HG03469 (cell line): ENCODE data around the gene DBNL.

Experiments used
- ATAC-seq: cut with Tn5 transposase; IDR thresholded peaks from one replicate; pipeline ENCODE4 v1.9.1; 2021; ENCODE audit warnings: mild to moderate bottlenecking, moderate library complexity, moderate number of reproducible peaks; ENCODE audit not compliant: unreplicated experiment

The DBNL gene

DNA sequence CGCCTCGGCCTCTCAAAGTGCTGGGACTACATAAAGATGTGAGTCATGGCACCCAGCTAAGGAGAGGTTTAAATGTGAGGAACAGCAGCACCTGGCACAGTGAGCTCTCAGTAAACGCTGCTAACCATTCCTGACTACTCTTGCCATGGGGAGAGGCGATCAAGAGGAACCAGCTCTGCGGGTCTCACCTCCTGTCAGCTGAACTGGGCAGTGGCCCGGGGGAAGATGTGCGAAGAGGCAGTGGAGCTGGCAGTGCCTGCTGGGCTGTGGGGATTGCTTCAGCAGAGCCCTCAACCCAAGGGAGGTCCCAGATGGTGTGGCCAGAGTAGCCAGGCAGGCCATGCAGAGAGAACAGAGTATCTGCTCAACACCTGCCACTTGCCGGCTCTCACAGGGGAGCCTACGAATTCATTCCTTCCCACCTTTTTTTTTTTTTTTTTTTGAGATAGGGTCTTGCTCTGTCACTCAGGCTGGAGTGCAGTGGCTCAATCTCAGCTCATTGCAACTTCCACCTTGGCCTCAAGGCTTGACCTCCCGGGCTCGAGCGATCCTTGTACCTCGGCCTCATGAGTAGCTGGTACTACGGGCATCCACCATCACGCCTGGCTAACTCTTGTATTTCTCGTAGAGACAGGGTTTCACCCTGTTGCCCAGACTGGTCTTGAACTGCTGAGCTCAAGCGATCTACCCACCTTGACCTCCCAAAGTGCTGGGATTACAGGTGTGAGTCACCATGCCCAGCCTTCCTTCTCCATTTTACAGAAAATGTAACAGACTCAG, 31.0 kb downstream of the DBNL start:
- no peak for ATAC-seq

DNA sequence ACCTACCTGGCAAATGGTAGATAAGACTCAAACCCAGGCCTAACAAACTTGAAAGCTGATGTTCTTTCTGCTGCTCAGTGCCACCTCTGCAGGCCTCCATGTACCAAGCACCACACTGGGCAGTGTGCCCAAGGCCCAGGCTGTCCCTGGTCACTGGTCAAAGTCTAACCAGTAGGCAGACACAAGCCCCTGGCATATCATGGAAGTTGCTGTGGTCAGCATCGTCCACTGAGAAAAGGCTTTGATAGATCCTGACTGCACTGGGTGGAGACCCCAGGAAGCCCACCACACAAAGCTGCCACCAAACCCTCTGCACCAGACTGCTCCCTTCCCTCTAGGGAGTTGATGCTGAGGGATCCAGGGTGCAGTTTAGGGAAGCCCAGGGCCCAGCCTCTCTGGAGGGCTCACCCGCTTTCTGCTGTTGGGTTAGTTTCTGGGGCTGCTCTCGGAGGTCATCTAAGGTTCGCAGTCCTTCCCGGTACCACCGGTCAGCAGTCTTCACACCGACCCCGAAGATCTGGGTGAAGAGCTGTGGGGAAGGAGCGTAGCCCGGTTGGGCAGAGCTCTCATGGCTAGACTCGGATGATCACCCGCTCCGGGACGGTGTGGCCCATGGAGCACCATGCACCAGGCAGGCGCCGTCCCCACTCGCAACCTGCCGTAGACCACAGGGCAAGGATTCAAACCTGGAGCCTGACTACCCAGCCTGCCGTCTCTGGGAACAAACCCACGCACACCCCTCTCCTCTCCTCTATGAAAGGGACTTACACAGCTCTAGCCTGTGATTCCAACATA, 31.8 kb downstream of the DBNL start:
- no peak for ATAC-seq

DNA sequence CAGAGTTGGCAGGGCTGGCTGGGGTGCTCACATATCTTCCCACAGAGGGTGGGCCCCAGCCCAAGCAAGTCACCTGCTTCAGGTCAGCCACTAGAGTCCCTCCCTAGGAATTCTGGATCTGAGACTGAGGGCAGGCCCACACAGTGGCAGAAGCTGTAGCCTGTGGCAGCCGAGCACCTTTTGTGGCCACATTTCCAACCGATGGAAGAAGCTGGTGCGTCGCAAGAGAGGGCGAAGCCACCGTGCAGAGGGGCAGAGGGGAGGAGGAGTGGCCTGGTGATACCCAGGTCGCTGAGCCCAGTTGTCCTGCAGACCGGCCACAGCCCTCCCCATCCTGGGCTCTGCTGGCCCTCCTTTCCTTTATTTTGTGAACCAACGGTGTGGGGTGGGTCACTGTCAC, 32.6 kb downstream of the DBNL start:
- ATAC-seq: no peak

DNA sequence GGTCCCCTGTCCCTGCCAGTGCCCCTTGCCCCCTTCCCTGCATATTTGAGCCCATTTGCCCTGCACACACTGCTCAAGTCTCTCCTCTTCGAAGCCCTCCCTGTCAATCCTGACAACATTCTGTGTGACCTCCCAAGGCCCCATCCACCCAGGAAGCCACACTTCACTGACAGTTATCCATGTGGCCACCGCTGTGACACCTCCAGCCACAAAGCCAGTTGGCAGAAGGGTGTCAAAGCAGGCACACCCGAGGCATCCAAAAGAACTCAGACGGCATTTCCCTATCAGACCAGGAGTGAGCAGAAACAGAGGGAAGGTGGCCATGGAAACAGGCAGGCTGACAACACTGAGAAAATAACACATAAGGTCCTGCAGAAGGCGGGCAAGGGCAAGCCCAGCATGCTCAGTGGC, 33.2 kb downstream of the DBNL start:
- ATAC-seq: no peak

DNA sequence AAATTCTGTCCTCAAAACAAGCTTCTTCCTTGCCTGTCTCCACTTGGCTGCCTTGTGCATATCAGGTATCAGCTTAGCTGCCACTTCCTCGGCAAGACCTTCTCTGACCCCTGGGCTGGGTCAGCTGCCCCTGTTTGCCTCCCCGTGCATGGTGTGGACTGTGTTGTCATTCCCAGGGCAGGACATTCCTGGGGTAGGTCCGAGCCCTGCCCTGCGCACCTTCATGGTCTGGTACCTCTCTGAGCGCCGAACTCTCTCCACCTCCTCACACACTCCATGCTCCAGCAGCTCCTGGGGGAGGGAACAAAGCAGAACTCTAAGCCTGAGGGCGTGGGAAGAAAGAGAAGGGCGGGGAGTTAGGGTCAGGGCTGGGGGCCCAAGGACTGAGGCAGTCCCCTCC, 34.0 kb downstream of the DBNL start:
- ATAC-seq: no peak

DNA sequence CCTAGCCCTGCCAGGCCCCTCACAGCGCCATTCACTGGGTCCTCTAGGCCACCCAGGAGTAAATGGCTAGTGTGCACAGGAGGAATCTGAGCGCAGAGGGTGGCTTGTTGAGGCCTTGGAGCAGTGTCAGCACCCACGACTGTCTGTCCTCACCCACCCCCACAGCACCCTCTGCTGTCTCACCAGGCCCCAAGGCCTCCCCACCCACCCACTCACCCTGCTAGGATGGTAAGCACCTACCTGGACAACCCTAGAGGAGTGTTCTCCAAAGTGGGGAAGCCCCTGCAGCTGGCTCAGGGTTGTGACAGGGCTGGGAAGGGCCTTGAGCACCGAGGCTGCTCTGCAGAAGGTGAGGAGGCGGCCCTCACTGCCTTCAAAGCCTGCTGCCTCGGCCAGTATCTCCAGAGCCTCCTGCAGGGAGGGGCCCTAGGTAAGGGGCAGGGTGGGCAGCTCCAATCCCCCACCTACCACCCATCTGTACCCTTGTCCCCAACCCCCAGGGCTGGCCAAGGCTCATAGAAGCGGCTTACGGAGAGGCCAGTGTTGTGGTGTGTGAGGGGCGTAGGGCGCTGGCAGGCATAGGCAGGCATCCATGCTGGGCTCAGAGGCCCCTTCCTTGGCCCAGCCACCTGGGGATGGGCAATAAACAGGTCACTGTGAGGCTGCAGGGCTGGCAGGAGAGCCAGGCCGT, 35.0 kb downstream of the DBNL start:
- ATAC-seq: no peak

DNA sequence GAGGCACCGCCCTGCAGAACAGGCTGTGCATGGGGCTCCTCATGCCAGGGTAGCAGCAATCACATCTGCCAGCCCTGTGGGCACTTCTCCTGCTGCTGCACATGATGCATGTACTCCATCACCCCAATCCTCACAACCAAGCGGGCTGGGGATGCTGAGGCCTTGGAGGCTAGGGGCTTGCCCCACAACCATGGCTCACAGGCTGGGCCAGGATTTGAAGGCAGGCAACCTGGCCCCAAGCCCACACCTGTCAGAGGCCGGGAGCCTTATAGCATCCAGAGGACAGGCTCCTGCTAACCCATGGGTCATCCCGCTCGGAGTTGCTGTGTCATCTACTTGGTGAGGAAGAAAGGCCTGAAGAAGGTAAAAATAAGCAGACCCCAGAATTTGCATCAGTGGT, 35.6 kb downstream of the DBNL start:
- no peak for ATAC-seq

DNA sequence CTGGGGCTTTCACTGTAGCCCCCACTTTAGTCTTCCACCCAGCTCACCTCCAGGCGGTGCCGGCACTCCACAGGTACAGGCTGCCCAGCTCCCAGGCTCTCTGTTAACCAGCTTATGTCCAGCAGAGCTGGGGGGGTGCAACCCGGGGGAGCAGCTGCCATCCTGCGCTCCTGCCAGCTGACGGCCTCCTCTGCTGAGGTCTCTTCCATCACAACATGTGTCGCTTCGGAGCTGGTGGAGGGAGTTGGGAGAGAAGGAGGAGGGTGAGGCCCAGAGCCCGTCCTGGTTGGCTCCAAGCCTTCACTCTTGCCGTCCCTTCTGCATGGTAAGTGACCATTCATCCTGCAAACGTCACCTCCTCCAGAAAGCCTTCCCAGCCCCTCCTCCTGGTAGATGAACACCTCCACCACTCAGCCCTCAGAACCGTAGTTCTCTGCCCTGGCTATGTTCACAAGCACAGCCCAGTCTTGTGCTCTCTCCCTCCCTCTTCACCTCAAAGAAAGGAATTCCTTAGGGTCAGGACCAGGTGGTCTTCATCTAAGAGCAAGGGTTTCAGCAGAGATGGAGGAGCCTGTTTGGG, 36.3 kb downstream of the DBNL start:
- ATAC-seq: no peak

DNA sequence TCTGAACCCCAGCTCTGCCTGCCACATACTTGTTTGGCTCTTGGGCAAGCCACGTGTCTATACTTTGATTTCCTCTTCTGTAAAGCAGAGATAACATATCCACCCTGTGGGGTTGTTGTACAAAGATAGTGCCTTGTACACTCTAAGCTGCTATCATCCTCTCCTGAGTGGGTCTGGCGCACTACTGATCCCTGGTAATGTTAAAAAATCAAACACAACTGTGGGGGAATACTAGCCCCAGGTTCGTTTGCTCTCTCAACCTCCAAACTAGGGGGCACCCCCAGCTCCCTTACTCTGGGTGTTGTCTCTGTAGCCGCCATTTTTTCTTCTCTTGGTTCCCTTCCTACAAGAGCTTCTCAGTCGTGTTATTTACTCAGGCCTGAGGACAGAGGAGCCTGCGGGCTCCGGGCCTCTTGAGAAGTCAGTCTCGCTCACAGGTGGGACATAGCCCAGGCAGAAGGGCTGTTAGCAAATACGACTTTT, 36.8 kb downstream of the DBNL start:
- ATAC-seq: no peak

DNA sequence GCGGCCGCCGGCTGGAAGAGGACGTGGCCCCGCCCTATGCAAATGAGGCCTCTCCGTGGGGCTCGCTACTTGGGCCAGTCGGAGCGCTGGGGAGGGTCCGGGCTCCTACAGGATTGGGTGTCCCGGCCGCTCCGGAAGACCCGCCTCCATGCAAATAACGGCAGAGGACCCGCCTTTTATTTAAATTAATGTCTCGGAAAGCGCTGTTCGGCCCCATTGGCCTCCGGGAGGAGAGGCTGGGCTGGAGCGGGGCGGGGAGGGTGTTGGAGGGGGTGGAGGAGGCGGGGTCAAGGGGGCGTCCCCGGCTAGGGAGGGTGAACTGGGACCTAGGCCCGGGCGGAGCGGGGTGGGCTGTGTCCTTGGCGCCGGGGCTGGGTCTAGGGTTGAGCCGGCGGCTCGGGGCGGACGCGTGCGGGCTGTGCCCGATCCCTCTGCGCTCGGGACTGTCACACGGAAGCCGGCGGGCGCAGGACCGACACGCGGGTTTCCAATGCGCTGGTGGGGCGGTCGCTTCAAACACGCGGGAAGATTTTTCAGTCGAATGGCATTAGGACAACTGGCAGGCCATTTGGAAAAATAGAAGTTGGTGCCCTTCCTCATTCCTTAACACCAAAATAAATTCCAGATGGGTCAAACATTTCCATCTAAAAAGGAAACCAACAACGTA, 38.2 kb downstream of the DBNL start:
- ATAC-seq: peak; percentile 72

DNA sequence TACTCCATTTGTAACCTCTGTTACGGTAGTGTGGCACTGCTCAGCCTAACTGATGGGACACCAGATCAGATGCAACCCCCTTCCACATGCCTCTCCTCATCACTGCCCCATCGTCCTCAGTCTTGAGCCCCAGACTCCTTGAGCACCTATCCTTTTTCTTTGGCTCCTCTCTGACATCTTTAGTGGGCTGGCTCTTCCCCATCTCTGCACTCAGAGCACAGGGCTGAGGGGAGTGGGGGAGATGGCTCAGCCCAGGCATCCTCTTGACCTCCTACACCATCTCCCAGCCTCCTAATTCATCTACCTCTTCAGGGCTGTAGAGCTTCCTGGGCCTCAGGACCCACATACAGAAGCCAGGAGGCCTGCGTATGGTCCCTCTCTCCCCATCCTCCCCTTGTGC, 39.3 kb downstream of the DBNL start:
- no peak for ATAC-seq

DNA sequence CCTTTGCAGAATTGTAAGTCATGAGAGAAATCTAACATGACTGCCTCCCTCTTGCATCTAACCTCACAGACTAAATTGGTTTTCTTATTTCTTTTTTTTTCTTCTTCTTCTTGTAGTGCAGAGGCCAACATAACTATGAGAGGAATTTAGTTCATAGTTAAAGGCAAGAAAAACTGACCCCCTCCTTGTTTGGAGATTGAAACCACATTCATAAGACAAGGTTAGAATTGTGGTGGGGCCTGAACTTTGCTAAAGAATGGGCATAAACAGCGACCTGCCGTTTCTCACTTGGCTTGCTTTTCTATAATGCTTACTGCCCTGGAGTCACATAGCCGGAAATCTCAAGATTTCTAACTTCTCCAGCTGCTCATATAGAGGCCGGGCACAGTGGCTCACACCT, 40.2 kb downstream of the DBNL start:
- ATAC-seq: no peak

DNA sequence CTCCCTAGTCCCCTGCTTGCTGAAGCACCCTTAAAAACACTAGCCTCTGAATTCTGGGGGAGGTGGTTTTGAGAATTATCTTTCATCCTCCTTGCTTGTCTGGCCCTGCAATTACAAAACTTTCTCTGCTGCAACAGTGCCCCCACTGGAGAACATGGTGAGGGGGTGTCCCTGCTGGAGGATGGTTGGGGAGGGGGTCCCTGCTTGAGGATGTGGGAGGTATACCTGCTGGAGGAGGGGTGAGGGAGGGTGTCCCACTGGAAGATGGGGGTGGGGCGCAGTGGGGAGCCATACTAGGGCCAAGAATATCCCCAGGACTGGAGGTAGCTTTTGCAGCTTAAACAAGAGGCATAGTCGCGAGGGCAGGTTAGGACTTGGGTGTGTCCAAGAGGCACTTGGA, 41.0 kb downstream of the DBNL start:
- no peak for ATAC-seq

DNA sequence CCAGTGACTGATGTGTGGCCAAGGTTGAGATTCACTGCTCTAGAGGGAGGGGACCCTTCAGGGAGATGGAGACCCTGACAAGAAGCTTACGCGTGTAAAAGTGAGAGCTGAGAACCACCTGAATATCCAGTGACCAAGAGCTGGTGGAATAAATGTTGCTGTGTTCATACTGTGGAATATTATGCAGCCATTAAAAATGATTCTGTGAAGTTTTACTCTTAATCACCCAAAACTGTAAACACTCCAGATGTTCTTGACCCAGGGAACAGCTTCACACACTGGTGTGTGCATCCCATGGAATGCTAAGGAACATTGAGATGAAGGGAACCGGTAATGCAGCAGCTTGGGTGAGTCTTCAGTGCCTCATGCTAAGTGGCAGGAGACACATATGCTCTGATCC, 42.1 kb downstream of the DBNL start:
- ATAC-seq: no peak

DNA sequence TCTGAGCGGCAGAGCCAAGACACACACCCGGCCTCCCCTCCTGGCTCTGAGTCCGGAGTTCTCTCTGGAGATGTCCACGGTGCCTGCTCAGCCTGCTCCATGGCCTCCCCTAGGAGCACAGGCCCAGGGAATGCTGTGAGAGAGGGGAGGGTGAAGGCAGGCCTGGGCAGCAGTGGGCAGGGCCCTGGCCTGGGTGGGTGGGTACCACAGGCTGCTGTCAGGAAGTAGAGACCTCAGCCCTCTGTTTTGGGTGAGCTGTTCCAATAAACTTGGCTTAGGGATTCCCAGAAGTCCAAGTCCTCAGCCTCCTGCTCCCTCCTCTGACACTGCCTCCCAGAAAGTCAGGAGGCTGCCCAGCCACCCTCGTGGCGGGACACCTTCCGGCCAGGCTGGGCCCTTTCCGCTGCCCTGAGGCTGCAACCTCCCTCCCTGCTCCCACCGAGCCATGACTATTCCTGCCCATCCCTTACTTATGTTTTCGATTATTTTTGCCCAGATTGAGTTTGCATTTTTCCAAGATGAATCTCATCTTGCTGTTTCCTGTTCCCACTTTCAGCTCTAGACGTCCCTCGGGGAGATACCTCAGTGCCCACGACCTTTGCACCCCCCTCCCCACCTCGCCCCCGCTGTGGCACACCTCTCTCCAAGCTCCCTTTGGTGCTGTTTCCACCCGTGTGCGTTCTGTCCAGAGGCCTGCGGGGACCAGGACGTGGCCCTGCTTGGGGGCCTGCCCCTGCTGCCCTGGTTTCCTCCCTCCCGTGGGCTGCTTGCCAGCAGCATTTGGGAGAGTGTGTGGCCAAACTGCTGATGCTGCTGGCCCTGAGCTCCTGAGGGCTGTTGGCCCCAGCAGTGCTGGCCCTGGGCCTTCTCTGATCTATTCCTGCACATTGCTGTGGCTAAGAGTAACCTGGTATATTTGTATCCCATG, 43.7 kb downstream of the DBNL start:
- no peak for ATAC-seq

DNA sequence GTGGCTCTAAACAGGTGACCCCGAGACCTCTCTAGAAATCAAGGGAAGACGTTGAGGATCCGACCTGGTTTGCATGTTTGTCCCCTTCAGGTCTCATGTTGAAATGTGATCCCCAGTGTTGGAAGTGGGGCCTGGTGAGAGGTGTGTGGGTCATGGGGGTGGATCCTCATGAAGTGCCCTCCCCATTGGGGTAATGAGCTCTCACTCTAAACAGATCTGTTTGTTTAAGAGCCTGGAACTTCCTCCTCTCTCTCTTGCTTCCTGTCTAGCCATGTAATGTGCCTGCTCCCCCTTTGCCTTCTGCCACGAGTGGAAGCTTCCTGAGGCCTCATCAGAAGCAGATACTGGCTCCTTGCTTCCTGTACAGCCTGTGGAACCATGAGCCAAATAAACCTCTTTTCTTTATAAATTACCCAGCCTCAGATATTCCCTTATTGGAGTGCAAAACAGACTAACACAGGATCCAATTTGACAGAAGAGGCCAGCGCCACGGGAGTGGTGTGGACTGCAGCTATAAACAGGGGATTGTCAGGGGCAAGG, 48.7 kb downstream of the DBNL start:
- ATAC-seq: no peak

DNA sequence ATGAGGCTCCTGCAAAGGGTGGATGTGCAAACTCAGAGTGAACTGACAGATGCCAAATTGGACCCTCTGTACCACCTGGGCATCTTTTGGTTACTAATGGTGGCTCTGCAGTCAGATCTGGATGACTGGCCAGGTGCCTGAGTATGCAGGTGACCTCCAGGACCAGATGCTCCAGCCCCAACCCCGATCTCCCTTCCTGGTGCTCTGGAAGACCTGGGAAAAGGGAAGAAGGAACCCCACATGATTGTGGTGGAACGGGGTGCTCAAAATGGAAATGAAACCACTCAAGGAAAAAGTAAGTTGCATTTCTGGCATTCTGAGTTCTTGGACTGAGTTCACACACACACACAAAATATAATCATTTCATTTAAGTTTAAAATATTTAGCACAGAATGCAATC, 49.9 kb downstream of the DBNL start:
- ATAC-seq: no peak

DNA sequence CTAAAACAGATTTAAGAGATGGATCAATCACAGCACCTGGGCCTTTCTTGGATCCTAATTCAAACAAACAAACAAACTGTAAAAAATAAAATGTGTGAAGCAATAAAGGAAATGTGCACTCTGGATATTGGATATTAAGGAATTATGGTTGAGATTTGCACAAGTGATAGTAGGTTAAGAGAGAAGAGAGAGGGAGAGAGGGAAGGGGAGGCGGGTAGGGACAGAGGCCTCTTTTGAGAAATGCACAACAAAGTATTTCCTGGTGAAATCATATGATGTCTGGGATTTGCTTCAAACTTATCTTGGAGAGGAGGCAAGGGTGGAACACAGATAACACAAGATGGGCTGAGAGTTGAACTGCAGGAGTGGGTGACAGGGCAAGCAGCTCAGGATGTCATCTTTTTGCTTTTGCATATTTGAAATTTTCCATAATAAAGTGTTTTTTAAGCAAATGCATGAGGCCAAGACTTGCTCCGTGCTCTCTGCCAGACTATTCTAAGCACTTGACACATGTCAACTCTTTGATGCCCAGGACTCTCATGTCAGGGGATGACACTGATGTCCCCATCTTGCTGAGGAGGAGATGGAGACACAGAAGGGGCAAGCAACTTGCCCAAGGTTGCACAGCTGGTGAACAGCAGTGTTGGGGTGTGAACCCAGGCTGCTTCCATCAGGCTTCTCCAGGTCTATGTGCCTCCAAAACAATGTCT, 50.5 kb downstream of the DBNL start:
- no peak for ATAC-seq

DNA sequence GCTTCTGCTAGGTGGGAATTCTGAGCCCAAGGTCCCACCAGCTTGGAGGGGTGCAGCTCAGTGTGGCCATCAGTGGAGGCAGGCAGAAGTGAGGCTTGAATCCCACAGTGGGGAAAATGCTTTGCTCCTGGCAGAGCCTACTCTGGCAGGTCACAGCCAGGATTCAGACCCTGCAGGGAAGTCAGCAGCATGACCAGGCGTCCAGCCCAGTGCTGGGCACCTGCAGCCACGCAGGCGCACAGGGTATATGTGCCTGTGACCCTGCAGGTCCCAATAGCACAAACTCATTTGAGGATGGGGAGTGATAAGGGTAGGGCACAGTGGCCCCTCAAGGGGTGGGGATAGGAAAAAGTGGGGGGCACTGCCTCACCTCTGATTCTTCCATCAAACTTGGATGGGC, 51.3 kb downstream of the DBNL start:
- no peak for ATAC-seq
